NCI-H2107 (cell line): Measurements from ENCODE around the gene ZNF793.

ENCODE experiments used
- DNase-seq: peaks from one replicate; lab custom pipeline; 2025; lab: John Stamatoyannopoulos, UW

The ZNF793 gene

DNA sequence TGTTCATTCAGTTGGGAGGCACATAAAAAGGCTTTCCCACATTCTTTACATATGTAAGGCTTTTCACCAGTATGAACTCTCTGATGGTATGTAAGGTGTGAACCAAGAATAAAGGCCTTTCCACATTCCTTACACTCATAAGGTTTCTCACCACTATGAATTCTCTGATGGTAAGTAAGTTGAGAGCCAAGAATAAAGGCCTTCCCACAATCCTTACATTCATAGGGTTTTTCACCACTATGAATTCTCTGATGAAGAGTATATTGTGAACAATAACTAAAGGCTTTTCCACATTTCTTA is 58.6 kb downstream of the ZNF793 start:
- DNase-seq: no peak

GRCh38 chr19:37572203-37572602 is 65.5 kb downstream of the ZNF793 start:
- no peak for DNase-seq

- no peak for DNase-seq
These were observed 76.6 kb downstream of the ZNF793 start for GRCh38 chr19:37583340-37583739.
